D721Med (cell line): Measurements from ENCODE around the gene PRAMEF10.
"Not testable (repeated sequence)": the region's sequence is repeated elsewhere in the genome, so short reads cannot be mapped to it uniquely, and the experiment has no call there.

Source experiments
- DNase-seq: peaks from one replicate; pipeline ENCODE4 v3.0.0; 2011; ENCODE audit warnings: low spot score; ENCODE audit not compliant: insufficient read length
- FAIRE-seq: peaks from 2 replicates; lab custom pipeline; 2011; peaks lifted over from hg19 to GRCh38; lab: Jason Lieb, UNC
- CTCF ChIP-seq: IDR thresholded peaks from 2 replicates; pipeline ENCODE4 v1.5.1; 2012; ENCODE audit warnings: mild to moderate bottlenecking, control low read depth; ENCODE audit not compliant: insufficient read depth; ENCODE audit errors: missing control alignments

Gene PRAMEF10

GRCh38 chr1:12898170-12898569 is at the start of gene PRAMEF10:
PRAMEF10 (minus strand) TSS chr1:12898270; CDS start chr1:12895847, 2,423 bp downstream.
- not testable (repeated sequence) for FAIRE-seq, DNase-seq

- not testable (repeated sequence) for FAIRE-seq
Observed at GRCh38 chr1:12947480-12947879, 49.4 kb upstream of the PRAMEF10 start, which contains the start of gene PRAMEF6. PRAMEF6 (minus strand) TSS chr1:12947580; CDS start chr1:12942518, 5,062 bp downstream.

GRCh38 chr1:12924368-12924767 is 26.3 kb upstream of the PRAMEF10 start:
- DNase-seq, FAIRE-seq: not testable (repeated sequence)

More at GRCh38 chr1:12947480-12947879, 49.4 kb upstream of the PRAMEF10 start, which contains the start of gene PRAMEF6:
- not testable (repeated sequence) for DNase-seq

- FAIRE-seq, DNase-seq: not testable (repeated sequence)
- TF ChIP-seq CTCF: peak; percentile 1
Observed at GRCh38 chr1:12921749-12922148, 23.7 kb upstream of the PRAMEF10 start.

- FAIRE-seq, DNase-seq: not testable (repeated sequence)
Observed at GRCh38 chr1:12916310-12916709, 18.2 kb upstream of the PRAMEF10 start, which contains the start of gene PRAMEF7. PRAMEF7 (plus strand) TSS chr1:12916610; CDS start chr1:12917693, 1,083 bp downstream.

- not testable (repeated sequence) for DNase-seq, FAIRE-seq
Observed at GRCh38 chr1:12903793-12904572, 5.9 kb upstream of the PRAMEF10 start.

- FAIRE-seq, DNase-seq: not testable (repeated sequence)
Observed at GRCh38 chr1:12899186-12899585, 1.1 kb upstream of the PRAMEF10 start.

- not testable (repeated sequence) for DNase-seq, FAIRE-seq
Observed at GRCh38 chr1:12886101-12886500, 12.0 kb downstream of the PRAMEF10 start, which contains the start of gene PRAMEF4. PRAMEF4 (minus strand) TSS chr1:12886201; CDS start chr1:12883394, 2,807 bp downstream.

- DNase-seq, FAIRE-seq: not testable (repeated sequence)
Observed at GRCh38 chr1:12878453-12878852, 19.6 kb downstream of the PRAMEF10 start.

- FAIRE-seq, DNase-seq: not testable (repeated sequence)
Observed at GRCh38 chr1:12863131-12863880, 34.8 kb downstream of the PRAMEF10 start.

GRCh38 chr1:12856786-12857185 is 41.3 kb downstream of the PRAMEF10 start, which contains the start of gene PRAMEF2:
PRAMEF2 (plus strand) TSS chr1:12857086; CDS start chr1:12859010, 1,924 bp downstream.
- FAIRE-seq, DNase-seq: not testable (repeated sequence)

- TF ChIP-seq CTCF: no peak
- FAIRE-seq: no peak
- DNase-seq: no peak
Observed at GRCh38 chr1:12851779-12852178, 46.3 kb downstream of the PRAMEF10 start.

GRCh38 chr1:12848620-12849019 is 49.5 kb downstream of the PRAMEF10 start, which contains the start of gene HNRNPCL1:
HNRNPCL1 (minus strand) TSS chr1:12848720; CDS start chr1:12848289, 431 bp downstream.
- not testable (repeated sequence) for FAIRE-seq, DNase-seq
